SK-N-MC (cell line): ENCODE data around the gene OR4X1.
"Not testable (repeated sequence)": the region's sequence is repeated elsewhere in the genome, so short reads cannot be mapped to it uniquely, and the experiment has no call there.

ENCODE experiments used
- EZH2 ChIP-seq: fragments of 200-600 bp; sonication (generic); IDR thresholded peaks from one replicate; pipeline ENCODE4 v1.6.1; 2017; ENCODE audit warnings: antibody characterized with exemption
- FOXP2 ChIP-seq: optimal IDR thresholded peaks from 2 replicates; pipeline ENCODE3; 2011; ENCODE audit warnings: mild to moderate bottlenecking, moderate library complexity; ENCODE audit not compliant: insufficient read depth; ENCODE audit errors: extremely low read length, control extremely low read depth
- POLR2AphosphoS5 ChIP-seq: IDR thresholded peaks from 2 replicates; pipeline ENCODE4 v1.6.1; 2012; ENCODE audit warnings: mild to moderate bottlenecking, low read depth, low read length, borderline replicate concordance

DNA sequence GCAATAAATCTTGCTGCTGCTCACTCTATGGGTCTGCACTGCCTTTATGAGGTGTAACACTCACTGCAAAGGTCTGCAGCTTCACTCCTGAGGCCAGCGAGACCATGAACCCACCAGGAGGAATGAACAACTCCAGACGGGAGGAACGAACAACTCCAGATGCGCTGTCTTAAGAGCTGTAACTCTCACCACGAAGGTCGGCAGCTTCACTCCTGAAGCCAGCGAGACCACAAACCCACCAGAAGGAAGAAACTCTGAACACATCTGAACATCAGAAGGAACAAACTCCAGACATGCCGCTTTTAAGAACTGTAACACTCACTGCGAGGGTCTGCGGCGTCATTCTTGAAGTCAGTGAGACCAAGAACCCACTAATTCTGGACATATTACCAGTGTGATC, 33.6 kb upstream of the OR4X1 start:
- TF ChIP-seq EZH2, POLR2AphosphoS5, FOXP2: not testable (repeated sequence)
